Measurements from ENCODE around the gene EIF2B1.

Gene EIF2B1

DNA sequence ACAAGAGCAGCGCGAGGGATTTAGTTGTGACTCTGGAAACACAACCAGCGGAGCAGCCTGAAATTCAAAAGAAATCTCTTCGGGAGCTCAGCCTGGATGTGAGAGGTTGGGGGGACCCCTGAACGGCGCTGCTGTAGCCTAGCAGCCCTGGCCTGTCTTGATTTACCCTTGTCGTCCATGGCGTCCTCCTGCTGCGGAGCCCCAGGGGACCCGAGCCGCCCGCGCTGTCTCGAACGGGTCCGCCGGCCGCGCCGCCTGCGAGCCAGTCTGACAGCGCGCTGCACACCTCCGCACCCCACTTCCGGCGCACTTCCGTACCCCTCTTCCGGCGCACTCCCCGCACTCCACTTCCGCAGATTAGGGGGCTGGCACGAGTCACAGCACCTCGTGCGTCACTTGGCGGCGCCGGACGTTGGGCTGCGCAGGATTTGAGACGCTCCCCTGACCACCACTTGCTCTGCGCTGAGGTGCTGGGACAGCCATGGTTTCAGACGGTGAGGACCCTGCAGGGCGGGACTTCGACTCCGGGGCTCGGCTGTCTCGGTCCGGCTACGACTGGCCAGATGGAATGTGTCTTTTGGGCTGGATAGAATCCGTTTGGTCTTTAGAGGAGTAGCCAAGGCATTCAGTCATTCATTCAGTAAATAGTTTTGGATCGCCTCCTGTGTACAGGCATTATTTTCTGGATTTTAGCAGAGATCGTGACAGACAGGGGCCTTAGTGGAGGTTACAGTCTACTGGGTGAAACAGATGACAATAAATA, at the start of gene EIF2B1, which contains the start of gene GTF2H3:
Gene EIF2B1 (minus strand): TSS at position 308 of the 763 bp plus-strand sequence. CDS start 129 bp downstream, at position 179.
Gene GTF2H3 (plus strand): TSS at position 451 of the 763 bp plus-strand sequence. CDS start 31 bp downstream, at position 482.
- Histone ChIP-seq H3K36me3 (ENCODE audit: control insufficient read depth in 2 of 2, insufficient read depth in 2 of 2, low read length in 2 of 2) (peaks cover 19 to 24% of the 10 kb centered on the region in 2 donors), H3K9ac (ENCODE audit: low read depth in 1 of 2, low read length in 2 of 2) (peak within 1 kb of the TSS; percentile 83 to 95), H3K4me1 (ENCODE audit: control insufficient read depth in 2 of 2, insufficient read depth in 2 of 2, low read length in 2 of 2) (peaks cover 14 to 17% of the 10 kb centered on the region in 2 donors), H3K27me3 (ENCODE audit: control insufficient read depth in 2 of 2, insufficient read depth in 2 of 2, low read length in 2 of 2) (no peaks in the 10 kb centered on the region), H3K4me3 (ENCODE audit: low read length in 2 of 2) (peak within 1 kb of the TSS; percentile 98 to 99), H3K9me3 (ENCODE audit: control insufficient read depth in 2 of 2, low read length in 2 of 2) (no peaks in the 10 kb centered on the region), H3K27ac (ENCODE audit: low read depth in 2 of 2, low read length in 2 of 2) (peak within 1 kb of the TSS; percentile 66 to 67)

DNA sequence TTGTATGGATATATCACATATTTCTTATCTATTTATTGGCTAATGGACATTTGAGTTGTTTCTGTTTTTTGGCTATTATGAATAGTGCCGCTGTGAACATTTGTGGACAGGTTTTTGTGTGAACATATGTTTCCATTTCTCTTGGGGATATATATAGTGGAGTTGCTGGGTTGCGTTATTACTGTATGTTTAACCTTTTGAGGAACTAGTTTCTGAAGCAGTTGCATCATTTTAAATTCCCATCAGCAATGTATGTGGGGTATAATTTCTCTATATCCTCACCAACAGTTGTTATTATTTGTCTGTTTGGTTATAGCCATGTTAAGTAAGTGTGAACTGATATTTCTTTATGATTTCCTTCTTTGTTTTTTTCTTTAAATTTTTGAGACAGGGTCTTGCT, 48.1 kb upstream of the EIF2B1 start:
- Histone ChIP-seq H3K4me1 (ENCODE audit: control insufficient read depth in 2 of 2, insufficient read depth in 2 of 2, low read length in 2 of 2) (no peaks in the 10 kb centered on the region), H3K9ac (ENCODE audit: low read depth in 1 of 2, low read length in 2 of 2) (no peak overlapping the region), H3K27me3 (ENCODE audit: control insufficient read depth in 2 of 2, insufficient read depth in 2 of 2, low read length in 2 of 2) (no peaks in the 10 kb centered on the region), H3K27ac (ENCODE audit: low read depth in 2 of 2, low read length in 2 of 2) (no peak overlapping the region), H3K4me3 (ENCODE audit: low read length in 2 of 2) (no peak overlapping the region), H3K9me3 (ENCODE audit: control insufficient read depth in 2 of 2, low read length in 2 of 2) (no peaks in the 10 kb centered on the region), H3K36me3 (ENCODE audit: control insufficient read depth in 2 of 2, insufficient read depth in 2 of 2, low read length in 2 of 2) (peaks cover 0 to 4% of the 10 kb centered on the region in 2 donors)

DNA sequence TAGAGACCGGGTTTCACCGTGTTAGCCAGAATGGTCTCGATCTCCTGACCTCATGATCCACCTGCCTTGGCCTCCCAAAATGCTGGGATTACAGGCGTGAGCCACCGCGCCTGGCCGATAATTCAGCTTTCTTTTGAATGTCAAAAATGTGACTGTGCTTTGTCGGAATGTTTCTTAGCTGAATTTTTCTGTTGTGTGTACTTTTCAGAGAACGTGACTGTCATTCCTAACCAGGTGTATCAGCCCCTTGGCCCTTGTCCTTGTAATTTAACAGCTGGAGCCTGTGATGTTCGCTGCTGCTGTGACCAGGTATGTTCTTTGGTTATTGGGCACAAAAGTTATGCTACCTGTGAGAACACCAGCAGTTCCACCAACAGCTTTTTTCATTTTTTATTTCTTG, 45.5 kb upstream of the EIF2B1 start:
- no peaks in the 10 kb centered on the region for H3K4me1 ChIP-seq (ENCODE audit: control insufficient read depth in 2 of 2, insufficient read depth in 2 of 2, low read length in 2 of 2)
- no peak overlapping the region for H3K9ac ChIP-seq (ENCODE audit: low read depth in 1 of 2, low read length in 2 of 2)
- peaks cover 4 to 6% of the 10 kb centered on the region in 2 donors for H3K36me3 ChIP-seq (ENCODE audit: control insufficient read depth in 2 of 2, insufficient read depth in 2 of 2, low read length in 2 of 2)
- H3K27me3 ChIP-seq (ENCODE audit: control insufficient read depth in 2 of 2, insufficient read depth in 2 of 2, low read length in 2 of 2) = no peaks in the 10 kb centered on the region
- no peak overlapping the region for H3K27ac ChIP-seq (ENCODE audit: low read depth in 2 of 2, low read length in 2 of 2)
- no peaks in the 10 kb centered on the region for H3K9me3 ChIP-seq (ENCODE audit: control insufficient read depth in 2 of 2, low read length in 2 of 2)
- no peak overlapping the region for H3K4me3 ChIP-seq (ENCODE audit: low read length in 2 of 2)

GRCh38 chr12:123676616-123677320, 43.3 kb upstream of the EIF2B1 start:
- H3K4me1 ChIP-seq (ENCODE audit: control insufficient read depth in 2 of 2, insufficient read depth in 2 of 2, low read length in 2 of 2) = peaks cover 2 to 4% of the 10 kb centered on the region in 2 donors
- H3K9ac ChIP-seq (ENCODE audit: low read depth in 1 of 2, low read length in 2 of 2) = no peak overlapping the region
- no peaks in the 10 kb centered on the region for H3K9me3 ChIP-seq (ENCODE audit: control insufficient read depth in 2 of 2, low read length in 2 of 2)
- H3K27me3 ChIP-seq (ENCODE audit: control insufficient read depth in 2 of 2, insufficient read depth in 2 of 2, low read length in 2 of 2) = no peaks in the 10 kb centered on the region
- no peak overlapping the region for H3K27ac ChIP-seq (ENCODE audit: low read depth in 2 of 2, low read length in 2 of 2)
- peaks cover 4 to 7% of the 10 kb centered on the region in 2 donors for H3K36me3 ChIP-seq (ENCODE audit: control insufficient read depth in 2 of 2, insufficient read depth in 2 of 2, low read length in 2 of 2)
- no peak overlapping the region for H3K4me3 ChIP-seq (ENCODE audit: low read length in 2 of 2)

DNA sequence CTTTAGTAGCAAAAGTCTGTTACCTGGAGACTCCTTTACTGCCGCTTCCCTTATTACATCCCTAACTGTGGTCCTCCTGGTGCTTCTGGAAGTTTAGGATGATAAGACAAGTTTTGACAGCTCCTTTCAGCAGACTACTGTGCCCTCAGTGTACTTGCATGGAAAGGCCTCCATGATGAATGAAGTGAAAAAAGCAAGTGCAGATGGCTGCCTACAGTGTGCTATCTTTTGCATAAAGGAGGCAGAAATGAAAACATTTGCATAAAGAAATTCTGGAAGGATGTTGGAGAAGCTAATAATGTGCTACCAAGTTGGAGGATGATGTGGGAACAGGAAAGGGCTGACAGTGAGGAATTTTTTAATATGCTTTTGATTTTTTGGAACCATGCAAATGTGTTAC, 42.0 kb upstream of the EIF2B1 start:
- Histone ChIP-seq H3K36me3 (ENCODE audit: control insufficient read depth in 2 of 2, insufficient read depth in 2 of 2, low read length in 2 of 2) (peaks cover 4 to 7% of the 10 kb centered on the region in 2 donors), H3K4me3 (ENCODE audit: low read length in 2 of 2) (no peak overlapping the region), H3K27me3 (ENCODE audit: control insufficient read depth in 2 of 2, insufficient read depth in 2 of 2, low read length in 2 of 2) (no peaks in the 10 kb centered on the region), H3K27ac (ENCODE audit: low read depth in 2 of 2, low read length in 2 of 2) (no peak overlapping the region), H3K9ac (ENCODE audit: low read depth in 1 of 2, low read length in 2 of 2) (no peak overlapping the region), H3K4me1 (ENCODE audit: control insufficient read depth in 2 of 2, insufficient read depth in 2 of 2, low read length in 2 of 2) (peaks cover 6 to 10% of the 10 kb centered on the region in 2 donors), H3K9me3 (ENCODE audit: control insufficient read depth in 2 of 2, low read length in 2 of 2) (no peaks in the 10 kb centered on the region)

DNA sequence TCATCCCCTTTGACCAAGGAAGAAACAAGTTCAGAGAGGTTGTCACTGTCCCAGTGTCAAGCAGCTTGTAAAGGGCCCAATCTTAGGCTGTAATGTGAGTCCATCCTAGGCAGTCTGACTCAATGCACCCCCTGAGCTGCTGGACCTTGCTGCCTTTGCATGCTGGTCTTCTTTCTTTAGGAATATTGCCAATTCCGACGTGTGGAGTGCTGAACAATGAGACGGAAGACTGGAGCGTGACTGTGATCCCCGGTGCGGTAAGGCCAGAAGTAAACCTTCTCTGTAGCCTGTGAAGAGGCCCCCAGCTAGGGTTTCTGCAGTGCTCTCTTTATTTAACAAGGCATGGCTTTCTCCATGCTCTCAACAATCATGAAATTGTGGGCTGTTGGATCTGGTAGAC, 38.4 kb upstream of the EIF2B1 start:
- Histone ChIP-seq H3K27me3 (ENCODE audit: control insufficient read depth in 2 of 2, insufficient read depth in 2 of 2, low read length in 2 of 2) (no peaks in the 10 kb centered on the region), H3K9ac (ENCODE audit: low read depth in 1 of 2, low read length in 2 of 2) (no peak overlapping the region), H3K36me3 (ENCODE audit: control insufficient read depth in 2 of 2, insufficient read depth in 2 of 2, low read length in 2 of 2) (peaks cover 4 to 7% of the 10 kb centered on the region in 2 donors), H3K4me1 (ENCODE audit: control insufficient read depth in 2 of 2, insufficient read depth in 2 of 2, low read length in 2 of 2) (peaks cover 6 to 10% of the 10 kb centered on the region in 2 donors), H3K27ac (ENCODE audit: low read depth in 2 of 2, low read length in 2 of 2) (no peak overlapping the region), H3K9me3 (ENCODE audit: control insufficient read depth in 2 of 2, low read length in 2 of 2) (no peaks in the 10 kb centered on the region), H3K4me3 (ENCODE audit: low read length in 2 of 2) (peak overlapping the region in 1 of 2 donors; percentile 93)

DNA sequence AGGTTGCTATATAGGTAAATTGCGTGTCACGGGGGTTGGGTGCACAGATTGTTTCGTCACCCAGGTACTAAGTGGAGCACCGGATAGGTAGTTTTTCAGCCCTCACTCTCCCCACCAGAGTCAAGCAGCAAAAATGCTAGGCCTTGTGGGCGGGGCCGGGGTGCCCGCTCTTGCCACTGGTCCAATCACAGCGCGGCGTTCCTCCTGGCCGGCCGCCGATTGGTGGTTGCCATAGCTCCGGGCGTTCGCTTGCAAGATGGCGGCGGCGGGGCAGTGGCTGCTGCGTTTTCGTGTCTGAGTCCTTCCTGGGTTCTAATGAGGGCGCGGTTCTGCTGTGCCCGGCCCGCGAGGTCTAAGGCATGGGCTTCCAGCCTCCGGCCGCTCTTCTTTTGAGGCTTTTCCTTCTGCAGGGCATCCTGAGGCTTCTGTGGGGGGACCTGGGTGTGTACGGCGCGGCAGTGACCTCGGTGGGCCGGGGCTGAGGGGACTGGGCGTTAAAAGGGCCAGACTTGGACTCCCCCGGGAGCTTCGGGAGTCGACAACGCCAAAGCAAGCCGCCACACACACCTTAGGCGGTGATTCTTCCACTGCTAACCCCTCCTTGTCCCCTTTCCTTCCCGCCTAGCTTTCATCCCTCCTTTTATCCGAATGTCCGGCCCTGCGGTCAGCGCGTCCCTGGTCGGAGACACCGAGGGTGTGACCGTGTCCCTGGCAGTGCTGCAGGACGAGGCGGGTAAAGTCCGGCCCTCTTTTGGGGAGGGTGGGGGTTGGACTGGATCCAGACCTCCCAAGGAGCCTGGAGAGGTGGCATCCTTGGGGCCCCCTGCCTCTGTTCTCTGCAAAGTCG, 37.6 kb upstream of the EIF2B1 start, which contains the start of gene TCTN2:
Gene TCTN2 (plus strand): TSS at position 232 of the 847 bp plus-strand sequence. CDS start 128 bp downstream, at position 360.
- H3K9ac ChIP-seq (ENCODE audit: low read depth in 1 of 2, low read length in 2 of 2) = peak within 1 kb of the TSS; percentile 74 to 79
- H3K27me3 ChIP-seq (ENCODE audit: control insufficient read depth in 2 of 2, insufficient read depth in 2 of 2, low read length in 2 of 2) = no peaks in the 10 kb centered on the region
- peak within 1 kb of the TSS; percentile 93 to 94 for H3K4me3 ChIP-seq (ENCODE audit: low read length in 2 of 2)
- no peaks in the 10 kb centered on the region for H3K9me3 ChIP-seq (ENCODE audit: control insufficient read depth in 2 of 2, low read length in 2 of 2)
- H3K36me3 ChIP-seq (ENCODE audit: control insufficient read depth in 2 of 2, insufficient read depth in 2 of 2, low read length in 2 of 2) = peaks cover 4 to 7% of the 10 kb centered on the region in 2 donors
- H3K27ac ChIP-seq (ENCODE audit: low read depth in 2 of 2, low read length in 2 of 2) = peak within 1 kb of the TSS in 1 of 2 donors; percentile 17
- peaks cover 6 to 10% of the 10 kb centered on the region in 2 donors for H3K4me1 ChIP-seq (ENCODE audit: control insufficient read depth in 2 of 2, insufficient read depth in 2 of 2, low read length in 2 of 2)

- Histone ChIP-seq H3K4me1 (ENCODE audit: control insufficient read depth in 2 of 2, insufficient read depth in 2 of 2, low read length in 2 of 2) (peaks cover 6 to 10% of the 10 kb centered on the region in 2 donors), H3K27me3 (ENCODE audit: control insufficient read depth in 2 of 2, insufficient read depth in 2 of 2, low read length in 2 of 2) (no peaks in the 10 kb centered on the region), H3K27ac (ENCODE audit: low read depth in 2 of 2, low read length in 2 of 2) (no peak overlapping the region), H3K9ac (ENCODE audit: low read depth in 1 of 2, low read length in 2 of 2) (no peak overlapping the region), H3K36me3 (ENCODE audit: control insufficient read depth in 2 of 2, insufficient read depth in 2 of 2, low read length in 2 of 2) (no peaks in the 10 kb centered on the region), H3K4me3 (ENCODE audit: low read length in 2 of 2) (no peak overlapping the region), H3K9me3 (ENCODE audit: control insufficient read depth in 2 of 2, low read length in 2 of 2) (no peaks in the 10 kb centered on the region)
These were observed 34.3 kb upstream of the EIF2B1 start for GRCh38 chr12:123667771-123668170.

DNA sequence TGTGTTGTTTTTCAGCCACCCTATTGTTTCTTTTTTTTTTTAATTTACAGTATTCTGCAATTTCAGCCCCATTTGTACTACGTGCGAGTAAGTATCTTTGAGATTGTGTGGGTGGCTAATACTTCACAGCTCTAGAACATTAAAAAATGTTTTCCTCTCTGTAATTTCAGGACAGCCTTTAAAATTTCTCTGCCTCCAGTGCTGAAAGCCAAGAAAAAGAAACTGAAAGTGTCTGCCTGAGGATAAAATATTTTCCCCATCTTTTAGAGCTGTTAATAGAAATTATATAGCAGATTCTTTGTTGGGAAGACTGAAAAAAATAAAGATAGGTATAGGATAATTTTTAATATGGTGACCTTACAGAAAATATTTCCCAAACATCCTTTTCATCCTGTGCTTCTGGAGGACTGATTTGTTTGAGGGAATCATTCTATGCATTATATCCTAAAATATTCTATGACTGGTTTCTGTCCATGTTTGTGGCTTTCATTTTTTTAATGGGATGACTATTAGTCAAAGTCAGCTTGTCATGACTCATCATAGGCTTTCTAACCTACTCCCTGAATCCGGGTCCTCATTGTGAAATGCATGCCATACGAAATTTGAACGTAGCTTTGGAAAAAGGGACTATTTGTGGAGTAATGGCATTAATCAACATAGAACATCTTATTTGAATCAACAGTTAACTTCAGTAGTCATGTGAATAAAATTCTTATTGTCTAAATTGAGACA, 26.7 kb upstream of the EIF2B1 start:
- Histone ChIP-seq H3K27ac (ENCODE audit: low read depth in 2 of 2, low read length in 2 of 2) (no peak overlapping the region), H3K9me3 (ENCODE audit: control insufficient read depth in 2 of 2, low read length in 2 of 2) (no peaks in the 10 kb centered on the region), H3K4me3 (ENCODE audit: low read length in 2 of 2) (no peak overlapping the region), H3K27me3 (ENCODE audit: control insufficient read depth in 2 of 2, insufficient read depth in 2 of 2, low read length in 2 of 2) (no peaks in the 10 kb centered on the region), H3K4me1 (ENCODE audit: control insufficient read depth in 2 of 2, insufficient read depth in 2 of 2, low read length in 2 of 2) (no peaks in the 10 kb centered on the region), H3K9ac (ENCODE audit: low read depth in 1 of 2, low read length in 2 of 2) (no peak overlapping the region), H3K36me3 (ENCODE audit: control insufficient read depth in 2 of 2, insufficient read depth in 2 of 2, low read length in 2 of 2) (peaks cover 10 to 22% of the 10 kb centered on the region in 2 donors)

Data from mucosa of rectum (tissue), 2 donors.